Activated naive CD8-positive, alpha-beta T cell treated with anti-CD3 and anti-CD28 coated beads, Interleukin-2, amount 50 U/mL, for 16 hours (primary cell): ENCODE data around the gene AMDHD1.
"Not testable (repeated sequence)": the region's sequence is repeated elsewhere in the genome, so short reads cannot be mapped to it uniquely, and the experiment has no call there.

Source experiments
- DNase-seq: peaks from one replicate; pipeline ENCODE4 v3.0.0-alpha.2; 2020; ENCODE audit warnings: low read depth, low spot score

AMDHD1 gene

DNA sequence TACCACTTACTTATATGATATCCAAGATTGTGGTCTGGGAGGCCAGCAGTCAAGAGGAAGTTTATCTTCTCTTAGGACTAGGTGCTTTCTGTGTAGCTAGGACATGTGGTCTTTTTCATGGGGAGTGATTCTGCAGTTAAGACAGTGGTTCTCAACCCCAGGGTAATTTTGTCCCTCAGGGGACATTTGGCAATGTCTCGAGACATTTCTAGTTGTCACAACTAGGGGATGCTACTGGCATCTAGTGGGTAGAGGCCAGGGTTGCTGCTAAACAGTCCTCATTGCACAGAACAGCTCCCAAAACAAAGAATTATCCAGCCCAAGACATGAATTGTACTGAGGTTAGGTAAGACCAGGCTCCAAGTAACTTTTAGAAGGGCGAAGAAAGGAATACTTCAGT, 20.0 kb downstream of the AMDHD1 start:
- DNase-seq = no peak

DNA sequence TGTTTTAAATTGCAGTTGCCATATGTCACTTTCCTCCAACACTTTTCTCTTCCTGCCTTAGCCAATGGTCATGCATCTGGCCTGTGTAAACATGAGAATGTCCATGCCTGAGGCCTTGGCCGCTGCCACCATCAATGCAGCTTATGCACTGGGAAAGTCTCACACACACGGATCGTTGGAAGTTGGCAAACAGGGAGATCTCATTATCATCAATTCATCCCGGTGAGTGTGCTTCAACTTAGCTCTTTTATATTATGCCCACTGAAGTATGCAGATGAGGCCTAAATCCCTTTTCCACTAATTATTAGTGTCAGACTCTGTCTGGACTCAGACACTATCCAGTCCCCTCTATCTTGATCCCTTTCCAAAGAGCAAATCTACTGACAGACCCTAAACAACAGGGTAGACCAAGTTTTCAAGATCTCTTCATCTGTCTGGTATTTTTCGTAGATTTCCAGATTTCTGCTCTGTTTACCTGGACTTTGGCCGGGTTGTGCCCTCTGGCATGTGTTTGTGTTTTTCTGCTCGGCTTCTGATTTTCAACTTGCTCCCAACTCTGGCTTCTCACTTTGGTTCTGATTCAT, 23.2 kb downstream of the AMDHD1 start:
- DNase-seq = no peak

DNA sequence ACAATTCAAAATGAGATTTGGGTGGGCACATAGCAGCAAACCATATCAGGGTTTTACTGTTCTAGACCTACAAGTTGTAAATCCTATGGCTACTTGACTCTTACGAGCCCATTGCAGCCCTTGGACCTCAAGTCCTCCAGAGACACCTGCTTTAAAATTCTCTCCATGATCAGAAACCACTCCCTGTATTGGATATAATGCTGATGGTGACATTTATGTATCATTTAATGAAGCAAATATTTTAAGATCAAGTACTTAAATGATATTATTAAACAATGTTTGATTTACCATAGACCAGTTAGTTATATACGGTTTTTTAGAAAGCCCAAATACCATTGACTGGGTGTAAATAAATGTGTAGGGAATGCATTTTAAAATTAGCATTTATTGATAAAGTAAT, 24.2 kb downstream of the AMDHD1 start:
- DNase-seq = no peak

DNA sequence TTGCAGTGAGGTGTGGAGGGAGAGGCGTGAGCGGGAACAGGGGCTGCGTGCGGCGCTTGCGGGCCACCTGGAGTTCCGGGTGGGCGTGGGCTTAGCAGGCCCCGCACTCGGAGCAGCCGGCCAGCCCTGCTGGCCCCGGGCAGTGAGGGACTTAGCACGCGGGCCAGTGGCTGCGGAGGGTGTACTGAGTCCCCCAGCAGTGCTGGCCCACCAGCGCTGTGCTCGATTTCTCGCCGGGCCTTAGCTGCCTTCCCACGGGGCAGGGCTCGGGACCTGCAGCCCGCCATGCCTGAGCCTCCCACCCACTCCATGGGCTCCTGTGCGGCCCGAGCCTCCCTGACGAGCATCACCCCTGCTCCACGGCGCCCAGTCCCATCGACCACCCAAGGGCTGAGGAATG, 26.0 kb downstream of the AMDHD1 start:
- DNase-seq = not testable (repeated sequence)

DNA sequence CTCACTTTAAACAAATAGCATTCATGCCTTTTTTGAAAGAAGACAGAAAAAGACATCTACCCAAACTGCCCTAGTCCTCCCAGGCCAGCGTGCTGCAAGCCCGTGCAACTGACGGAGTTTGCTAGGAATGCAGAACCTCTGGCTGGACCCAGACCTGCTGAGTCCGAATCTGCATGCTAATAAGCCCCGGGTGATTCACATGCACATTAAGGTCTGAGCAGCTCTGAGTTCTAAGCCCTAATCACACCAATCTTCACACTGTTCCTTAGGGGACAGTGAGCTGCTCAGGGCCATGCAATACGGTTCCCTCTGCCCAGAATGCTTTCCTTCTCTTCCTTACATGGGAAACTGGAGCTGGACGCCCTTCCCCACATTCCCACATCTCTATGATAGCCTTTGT, 27.8 kb downstream of the AMDHD1 start:
- no peak for DNase-seq

DNA sequence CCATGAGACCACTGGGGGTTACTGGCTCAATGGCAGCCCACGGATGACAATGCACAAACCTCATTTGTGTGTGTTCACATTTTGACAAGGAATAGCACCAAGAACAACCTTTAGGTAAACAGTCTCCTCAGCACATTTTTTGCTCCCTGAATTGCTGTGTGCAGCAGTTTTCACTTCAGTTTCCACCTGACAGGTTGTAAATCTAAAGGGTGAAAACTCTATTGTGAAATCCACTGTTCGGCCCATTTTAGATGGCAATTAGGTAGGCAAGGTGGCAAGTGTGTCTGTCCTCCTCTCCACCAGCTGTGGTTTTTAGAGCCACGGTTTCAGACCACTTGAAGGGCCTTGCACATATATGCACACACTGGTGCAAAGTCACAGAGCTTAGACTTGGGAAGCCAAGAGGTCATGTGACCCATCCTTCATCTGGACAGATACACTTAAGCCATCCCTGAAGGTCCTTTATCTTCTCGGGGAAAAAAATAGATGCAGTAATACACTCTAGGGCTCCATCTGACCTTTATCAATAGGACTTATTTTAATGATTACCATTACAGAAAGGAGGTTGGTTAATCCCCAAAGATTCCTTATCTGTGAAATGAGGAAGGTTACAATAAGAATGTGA, 29.8 kb downstream of the AMDHD1 start:
- DNase-seq = no peak

DNA sequence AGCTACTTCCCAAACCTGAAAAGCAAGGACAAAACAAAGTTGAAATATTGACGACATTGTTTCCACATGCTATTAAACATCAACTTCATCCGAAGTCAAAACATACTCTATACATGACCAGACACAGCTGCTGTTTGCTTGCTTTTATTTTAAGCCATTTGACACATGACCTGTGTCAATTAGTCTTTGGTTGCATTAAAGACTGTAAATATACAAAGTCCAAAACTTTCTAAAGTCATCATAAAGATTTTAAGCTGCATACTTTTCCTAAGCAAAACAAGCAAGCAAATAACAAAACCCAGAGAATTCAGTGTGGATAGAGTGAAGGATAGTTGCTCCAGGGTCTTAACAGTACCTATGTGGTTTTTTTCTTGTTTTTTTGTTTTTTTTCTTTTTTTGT, 31.2 kb downstream of the AMDHD1 start:
- no peak for DNase-seq

DNA sequence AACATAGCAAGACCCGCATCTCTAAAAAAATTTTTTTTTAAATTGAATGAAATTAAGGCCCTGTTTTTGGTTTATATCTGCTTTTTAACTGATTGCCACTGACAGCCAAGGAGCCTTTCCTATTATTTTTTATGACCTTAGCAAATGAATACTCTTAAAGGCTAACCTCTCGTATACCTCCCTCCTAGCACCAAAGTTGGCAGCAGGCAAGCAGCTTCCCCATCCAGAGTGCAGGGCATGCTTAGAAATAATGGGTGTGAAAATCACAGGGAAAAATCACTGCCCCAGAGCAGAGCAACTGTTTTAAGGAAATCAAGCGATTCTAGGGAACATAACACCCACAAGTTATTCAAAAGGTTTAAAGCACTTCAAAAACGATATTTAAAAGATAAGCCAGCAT, 32.4 kb downstream of the AMDHD1 start:
- no peak for DNase-seq

DNA sequence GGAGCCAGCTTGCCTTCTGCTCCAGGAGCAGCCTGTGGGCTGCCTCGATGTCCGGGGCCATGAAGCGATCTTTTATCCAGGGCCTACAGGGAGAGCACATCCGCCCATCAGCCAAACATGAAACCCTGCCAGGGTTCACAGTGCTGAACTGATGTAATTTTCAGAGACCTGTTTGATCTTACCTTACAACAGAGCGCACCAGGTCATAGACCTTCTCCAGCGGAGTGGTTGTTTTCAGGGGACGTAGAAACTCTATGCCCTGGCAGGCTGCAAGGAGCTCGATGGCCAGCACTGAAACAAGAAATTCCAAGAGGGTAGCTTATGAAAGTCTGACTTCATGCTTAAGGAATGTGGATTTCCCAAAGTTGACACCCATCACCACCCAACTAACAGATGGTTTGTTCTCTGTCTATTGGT, 33.3 kb downstream of the AMDHD1 start:
- DNase-seq = no peak

DNA sequence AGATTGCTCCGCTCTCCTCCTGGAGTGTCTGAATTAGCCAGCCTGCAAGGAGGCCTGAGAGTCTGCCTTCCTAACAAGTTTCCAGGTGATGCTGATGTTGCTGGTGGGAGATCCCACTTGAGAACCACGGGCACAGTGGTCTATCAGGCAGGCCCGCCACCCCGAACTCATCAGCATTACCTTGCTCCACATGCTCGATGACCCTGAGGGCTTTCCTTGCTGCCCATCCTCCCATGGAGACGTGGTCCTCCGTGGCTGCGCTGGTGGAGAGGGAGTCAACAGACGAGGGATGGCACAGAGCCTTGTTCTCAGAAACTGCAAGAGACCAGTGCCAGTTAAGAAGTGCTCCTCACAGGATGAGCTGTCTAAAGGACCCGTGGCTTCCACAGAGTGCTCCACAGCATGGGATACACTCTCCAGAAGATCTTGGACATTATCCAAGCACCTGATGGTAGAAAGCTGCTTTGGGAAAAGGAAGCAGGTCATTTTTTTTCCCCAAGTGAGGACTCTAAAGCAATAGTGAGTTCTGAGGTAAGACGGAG, 34.7 kb downstream of the AMDHD1 start:
- DNase-seq = no peak

DNA sequence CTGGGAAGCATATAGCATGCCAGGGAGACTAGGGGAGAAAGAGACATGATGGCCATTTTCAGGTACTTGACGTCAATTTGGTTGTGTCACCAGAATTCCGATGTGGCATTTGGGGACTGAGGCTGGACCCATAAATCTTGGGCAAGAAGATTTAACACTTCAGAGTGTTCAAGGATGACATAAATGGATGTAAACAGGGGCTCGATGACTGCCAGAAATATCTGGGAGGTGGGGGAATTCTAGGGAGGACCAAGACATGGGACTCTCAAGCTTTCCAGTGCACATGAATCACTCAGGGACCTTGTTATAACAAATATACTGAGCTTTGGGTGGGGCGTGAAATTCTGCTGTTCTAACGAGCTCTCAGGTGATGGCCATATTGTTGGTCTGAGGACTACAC, 35.2 kb downstream of the AMDHD1 start:
- DNase-seq = no peak

DNA sequence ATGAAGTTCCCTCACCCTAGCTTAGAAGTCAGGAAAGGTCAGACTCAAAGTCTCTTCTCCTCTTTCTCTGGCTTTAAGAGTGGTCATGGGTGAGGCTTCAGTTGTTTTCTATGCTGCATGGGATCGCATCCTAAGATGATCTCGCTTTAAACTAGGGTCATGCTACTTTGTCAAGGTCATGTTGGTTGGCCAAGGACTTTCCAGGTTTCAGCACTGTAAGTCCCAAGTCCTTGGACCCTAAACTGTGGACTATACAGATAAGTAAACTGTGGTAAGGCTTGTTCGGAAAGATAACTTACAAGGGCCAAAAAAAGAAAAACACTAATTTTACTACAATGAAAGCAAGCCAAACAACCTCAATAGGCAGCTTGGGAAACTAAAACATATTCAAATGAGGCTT, 35.6 kb downstream of the AMDHD1 start:
- no peak for DNase-seq

DNA sequence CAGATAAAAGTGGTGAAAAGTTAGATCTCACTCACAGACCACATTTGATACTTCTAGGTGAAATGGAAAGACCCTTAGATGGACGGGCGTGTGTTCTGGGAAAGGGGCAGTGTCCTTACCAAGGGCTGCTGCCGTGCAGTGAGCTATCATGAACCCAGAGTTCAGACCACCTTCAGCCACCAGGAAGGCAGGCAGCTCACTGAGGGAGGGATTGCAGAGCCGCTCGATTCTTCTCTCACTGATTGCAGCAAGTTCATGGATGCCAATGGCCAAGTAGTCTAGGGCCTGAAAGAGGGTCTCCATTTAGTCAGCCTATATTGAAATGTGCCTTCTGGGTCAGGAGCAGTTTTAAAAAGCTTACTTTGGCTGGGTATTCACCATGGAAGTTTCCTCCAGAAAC, 37.3 kb downstream of the AMDHD1 start:
- no peak for DNase-seq

DNA sequence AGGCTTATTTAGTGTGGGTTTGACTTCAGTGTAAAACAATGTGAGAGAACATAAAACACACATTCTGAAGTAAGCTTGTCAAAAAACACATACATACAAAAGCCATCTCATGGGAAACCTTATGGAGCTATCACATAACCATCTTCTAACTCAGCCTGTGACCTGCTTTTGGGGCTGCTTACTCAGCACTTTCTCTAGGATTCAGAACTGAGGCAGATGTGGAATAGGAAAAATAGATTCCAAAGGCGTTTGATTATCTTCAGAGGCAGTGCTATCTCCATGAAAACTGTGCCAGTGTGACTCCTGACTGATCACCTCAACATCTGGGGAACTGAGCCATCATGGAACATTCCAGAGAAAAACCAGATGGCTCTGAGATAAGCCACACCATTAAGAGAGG, 39.5 kb downstream of the AMDHD1 start:
- DNase-seq = no peak

DNA sequence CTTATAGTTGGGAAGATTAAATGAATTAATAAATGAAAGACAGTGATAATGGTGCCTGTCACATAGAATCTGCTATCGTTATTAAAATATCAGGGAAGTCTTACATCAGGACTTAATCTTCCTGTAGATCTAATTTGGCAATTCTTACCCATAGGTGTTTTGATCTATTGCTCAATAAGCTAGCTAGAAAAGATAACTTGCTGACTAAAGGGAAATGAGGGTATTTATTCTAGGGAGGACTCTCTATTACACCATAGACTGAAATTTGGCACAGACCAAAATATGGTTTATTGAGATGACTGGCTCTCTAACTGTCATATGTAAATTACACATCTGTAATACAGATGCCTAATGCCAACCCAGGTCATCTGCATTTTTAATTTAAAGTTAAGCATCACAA, 41.6 kb downstream of the AMDHD1 start:
- DNase-seq = no peak

DNA sequence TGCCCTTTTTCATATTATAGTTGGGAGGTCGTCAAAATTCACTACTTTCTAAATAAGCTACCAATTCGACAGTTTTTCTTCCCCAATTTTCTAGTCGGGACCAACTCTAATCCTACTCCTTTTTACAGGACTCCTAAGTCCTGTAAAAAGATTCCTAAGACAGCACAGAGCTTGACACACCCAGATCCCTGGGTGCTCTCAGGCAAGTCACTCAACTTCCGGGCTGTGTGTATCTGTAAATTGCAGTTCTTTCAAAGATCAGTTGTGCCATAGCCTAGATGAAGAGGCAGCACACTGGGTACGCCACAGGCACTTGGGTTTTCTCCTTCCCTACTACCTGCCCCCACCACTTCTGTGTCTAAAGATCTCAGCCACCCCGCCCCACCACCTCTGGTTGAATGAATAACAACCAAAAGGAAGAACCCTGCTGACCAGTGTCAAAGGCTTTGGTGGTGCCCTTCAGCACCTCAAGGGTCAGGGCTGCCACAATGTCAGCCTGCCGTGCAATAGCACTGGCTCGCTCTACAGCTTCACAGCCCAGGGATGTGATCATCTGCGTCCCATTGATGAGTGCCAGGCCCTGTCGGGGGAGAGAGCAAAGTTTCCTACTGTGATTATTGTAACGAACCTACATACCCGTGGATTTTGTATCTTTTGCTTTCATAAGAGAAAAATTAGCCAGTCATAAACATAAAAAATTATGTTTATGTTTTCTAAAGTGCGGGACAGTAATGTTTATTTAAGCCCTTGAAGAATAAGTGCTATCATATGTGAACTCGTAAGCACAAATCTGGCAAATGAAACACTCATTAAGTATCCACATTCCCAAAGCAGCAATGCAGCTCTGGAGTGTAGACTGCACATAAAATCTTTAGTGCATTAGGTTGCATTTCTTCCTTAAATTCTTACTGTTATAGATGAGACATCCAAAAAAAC, 43.8 kb downstream of the AMDHD1 start:
- no peak for DNase-seq

DNA sequence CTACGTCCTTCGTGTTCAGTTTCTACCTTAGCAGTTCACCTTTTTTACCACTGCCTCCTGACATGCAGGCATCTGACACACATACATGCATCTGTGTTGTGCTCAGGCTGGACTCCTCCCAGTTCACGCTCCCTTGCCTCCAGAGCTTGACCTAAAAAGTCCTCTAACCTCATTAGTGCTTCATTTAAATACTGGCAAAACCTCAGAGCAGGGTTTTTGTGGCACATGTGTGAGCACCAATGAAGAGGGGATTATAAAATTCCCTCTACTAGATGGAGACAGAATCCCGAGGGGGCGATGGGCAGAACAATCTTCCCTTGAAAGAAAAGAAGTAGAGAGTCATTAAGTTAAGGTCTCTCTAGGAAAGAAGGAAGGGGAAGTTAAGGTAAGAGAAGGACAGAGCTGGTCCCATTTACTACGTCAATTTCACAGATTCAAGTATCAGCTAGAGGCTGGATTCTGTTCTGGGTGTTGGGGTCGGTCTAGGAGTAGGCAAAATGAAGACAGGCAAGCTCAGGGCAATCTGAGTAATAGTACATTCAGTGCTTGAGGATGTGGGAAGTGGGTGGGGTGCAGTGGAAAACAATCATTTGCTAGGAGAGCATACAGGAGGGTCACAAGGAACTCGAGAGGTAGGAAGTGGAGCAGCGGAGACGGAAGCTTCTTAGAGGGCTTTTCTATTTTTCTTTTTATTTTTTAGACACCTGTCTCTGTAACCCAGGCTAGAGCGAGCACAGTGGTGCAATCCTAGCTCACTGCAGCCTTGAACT, 45.6 kb downstream of the AMDHD1 start:
- DNase-seq = no peak

DNA sequence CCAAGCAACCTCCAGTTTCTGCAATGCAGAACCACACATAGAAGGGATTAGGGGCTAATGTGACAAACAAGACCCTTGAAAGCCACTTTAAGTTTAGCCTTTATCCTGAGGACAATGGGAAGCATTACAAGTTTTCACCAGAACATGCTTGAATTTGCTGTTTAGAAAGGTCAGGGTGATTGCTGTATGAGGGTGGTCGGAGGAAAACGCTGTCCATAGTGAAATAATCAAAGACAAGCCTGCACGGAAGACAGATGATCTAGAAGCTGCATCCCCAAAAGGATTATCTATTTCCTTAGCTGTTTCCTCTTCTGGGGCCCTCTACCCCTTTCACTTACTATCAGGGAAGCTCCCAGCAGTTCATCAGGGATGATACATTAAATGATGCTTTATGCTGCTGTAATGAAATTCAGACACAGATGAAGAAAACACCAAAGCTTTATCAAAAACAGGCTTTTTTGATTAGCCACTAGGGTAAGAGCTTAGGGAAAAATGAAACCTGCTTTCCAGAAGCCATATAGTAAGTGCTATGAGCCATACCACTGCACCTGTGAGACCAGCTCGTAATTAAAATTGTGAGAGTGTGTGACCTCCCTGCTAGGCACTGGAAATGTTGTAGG, 46.5 kb downstream of the AMDHD1 start:
- no peak for DNase-seq

DNA sequence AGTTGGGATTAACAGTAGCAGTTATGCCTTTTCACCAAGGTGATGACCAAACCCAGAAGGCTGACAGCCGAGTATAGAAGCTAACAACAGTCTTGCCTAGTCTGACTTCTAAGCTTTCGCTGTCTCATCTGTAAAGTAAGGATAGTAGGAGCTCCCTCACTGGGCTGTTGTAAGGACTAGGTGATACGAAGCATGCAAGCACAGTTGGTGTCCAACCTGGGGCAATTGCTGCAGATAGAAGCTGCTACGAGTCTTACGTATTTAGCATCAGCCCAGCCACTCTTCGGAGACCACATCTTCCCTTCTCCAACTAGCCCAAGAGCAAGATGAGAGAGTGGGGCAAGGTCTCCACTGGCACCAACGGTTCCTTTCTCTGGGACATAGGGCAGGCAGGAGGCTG, 47.0 kb downstream of the AMDHD1 start:
- no peak for DNase-seq

DNA sequence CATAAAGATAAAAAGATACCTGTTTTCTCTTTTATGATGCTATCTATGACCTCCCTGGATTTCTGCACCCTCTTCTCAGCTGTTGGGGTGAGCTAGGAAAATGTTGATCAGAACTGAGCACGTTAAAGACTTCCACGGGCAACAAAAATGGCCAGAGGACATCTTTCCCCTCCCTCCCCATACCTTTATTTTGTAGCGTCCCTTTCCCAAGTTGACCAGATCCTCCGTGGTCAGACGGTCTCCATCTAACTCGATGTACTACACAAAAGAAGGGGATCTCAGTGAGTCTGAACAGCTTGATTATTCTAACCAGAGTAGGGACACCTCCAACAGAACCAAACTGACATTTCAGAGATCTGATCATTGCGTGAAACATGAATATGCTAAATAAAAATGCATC, 50.8 kb downstream of the AMDHD1 start:
- no peak for DNase-seq

DNA sequence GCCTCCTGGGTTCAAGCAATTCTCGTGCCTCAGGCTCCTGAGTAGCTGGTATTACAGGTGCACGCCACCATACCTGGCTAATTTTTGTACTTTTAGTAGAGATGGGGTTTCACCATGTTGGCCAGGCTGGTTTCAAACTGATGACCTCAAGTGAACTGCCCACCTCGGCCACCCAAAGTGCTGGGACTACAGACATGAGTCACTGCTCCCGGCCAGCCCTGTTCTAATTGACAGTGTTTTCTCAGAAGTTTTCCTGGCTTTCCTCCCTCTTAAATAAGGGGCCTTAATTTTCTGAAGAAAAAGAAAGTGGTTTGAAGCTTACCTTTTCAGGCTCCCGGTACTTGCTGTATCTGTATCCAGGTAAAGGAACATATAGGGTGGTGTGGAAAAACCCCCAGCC, 51.3 kb downstream of the AMDHD1 start:
- DNase-seq = no peak
